Body of pancreas (tissue), 4 donors: Measurements from ENCODE around the gene GLT8D2. TPM values are rescaled to one million over a fixed set of nuclear protein-coding genes. Genes with fewer than 3 reads are reported as not detected.

ENCODE experiments used
- ATAC-seq: fragments of 150-250 bp; one replicate; pipeline ENCODE4 v1.9.1; 2016
- DNase-seq, 4 donors: peaks; one replicate each; pipeline ENCODE4 v3.0.0-alpha.2; 2019
- H3K27ac ChIP-seq, 4 donors: fragments of 200-600 bp; sonication (generic); 1 replicate in 3 of 4; 2 replicates in 1 of 4; pipeline versions ENCODE4 v1.5.1 to v1.6.1; 2016 to 2019; ENCODE audit warnings: mild to moderate bottlenecking in 1 of 4, mixed read lengths in 1 of 4, moderate library complexity in 1 of 4
- H3K27me3 ChIP-seq, 2 donors: fragments of 200-600 bp; sonication (generic); one replicate each; pipeline ENCODE4 v1.6.0; 2016; ENCODE audit warnings: mild to moderate bottlenecking in 1 of 2
- H3K36me3 ChIP-seq, 2 donors: fragments of 200-600 bp; sonication (generic); replicated peaks in 1 of 2; 2 replicates each; pipeline ENCODE4 v1.5.1; 2016; ENCODE audit warnings: low read depth in 2 of 2; ENCODE audit not compliant: insufficient read depth in 1 of 2
- H3K4me1 ChIP-seq: fragments of 200-600 bp; sonication (generic); one replicate; pipeline ENCODE4 v1.6.0; 2016
- H3K4me3 ChIP-seq, 2 donors: fragments of 200-600 bp; sonication (generic); 1 replicate in 1 of 2; 2 replicates in 1 of 2; pipeline ENCODE4 v1.5.1; 2016 to 2019
- H3K9me3 ChIP-seq, 3 donors: fragments of 200-600 bp; sonication (generic); 1 replicate in 2 of 3; 2 replicates in 1 of 3; pipeline ENCODE4 v1.5.1; 2016
- POLR2A ChIP-seq, 3 donors: fragments of 450-650 bp; IDR thresholded peaks; one replicate each; pipeline ENCODE4 v1.6.1; 2016; ENCODE audit warnings: antibody characterized with exemption in 3 of 3, mild to moderate bottlenecking in 2 of 3
- WGBS, 2 donors: methylation state at CpG; one replicate each; pipeline ENCODE4 v1.1.5; 2017; 5-methylcytosine and 5-hydroxymethylcytosine counted together
- intact Hi-C: fragments of 100-400 bp; cut with DNase I; formaldehyde crosslinking; loops from one replicate; pipeline ENCODE4 v1.15.1; 2023
- total RNA-seq, 2 donors: library from RNA; depleted of rRNA; stranded (reverse); fragments of >200 nt; gene quantifications; one replicate each; pipeline ENCODE4 v1.1.0, GENCODE V29; 2016
- TF ChIP-seq, protein P1 (sequence below), 7 experiments: fragments of 450-650 bp in 4 of 7; fragments of 200-600 bp in 3 of 7; sonication (generic) in 3 of 7; IDR thresholded peaks; one replicate each; pipeline ENCODE4 v1.5.1; 2016 to 2019; ENCODE audit warnings: antibody characterized with exemption in 7 of 7

Gene GLT8D2
- total RNA-seq, 2 donors from 2014 or later = 0.99 to 6.0 TPM

DNA sequence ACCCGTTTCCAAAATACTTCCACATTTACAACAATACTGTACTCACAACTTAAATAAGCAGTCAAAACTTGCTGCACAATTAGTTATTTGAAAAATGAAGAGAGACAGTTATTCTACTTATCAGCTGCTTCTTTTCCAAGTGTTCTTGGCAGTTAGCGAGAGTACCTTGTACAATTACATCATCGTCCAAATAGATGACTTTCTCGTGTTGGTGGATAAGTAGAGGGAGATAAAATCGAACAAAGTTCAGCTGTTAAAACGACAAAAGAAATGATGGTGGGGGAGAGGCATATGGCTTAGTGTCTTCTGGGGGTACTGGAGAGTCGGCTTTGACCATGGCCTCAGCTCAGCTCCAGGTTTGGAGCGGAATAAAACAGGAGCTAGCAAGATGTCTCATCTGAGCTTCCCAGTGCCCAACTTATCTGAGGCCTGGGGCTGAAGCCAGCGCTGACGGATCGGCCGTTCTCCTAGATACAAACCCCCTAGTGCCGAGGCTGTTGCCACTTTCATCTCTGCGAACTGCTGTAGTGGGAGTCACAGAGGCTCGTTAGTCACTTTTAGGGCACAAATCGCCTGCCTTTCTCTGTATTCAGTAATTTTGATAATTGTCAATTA is 52.6 kb downstream of the GLT8D2 start:
- intact Hi-C loops = no loop called here
- H3K4me3 ChIP-seq = no peak overlapping the region
- H3K27me3 ChIP-seq = no peaks in the 10 kb centered on the region
- no peaks in the 10 kb centered on the region for H3K36me3 ChIP-seq
- no peaks in the 10 kb centered on the region for H3K4me1 ChIP-seq
- 58 to 60% methylated on average over 16 of the region's 16 CpGs for WGBS, 2 donors
- H3K27ac ChIP-seq = no peak overlapping the region
- TF ChIP-seq POLR2A (IDR thresholded peaks at IDR 0.05) = no peak
- TF ChIP-seq, protein P1, sequence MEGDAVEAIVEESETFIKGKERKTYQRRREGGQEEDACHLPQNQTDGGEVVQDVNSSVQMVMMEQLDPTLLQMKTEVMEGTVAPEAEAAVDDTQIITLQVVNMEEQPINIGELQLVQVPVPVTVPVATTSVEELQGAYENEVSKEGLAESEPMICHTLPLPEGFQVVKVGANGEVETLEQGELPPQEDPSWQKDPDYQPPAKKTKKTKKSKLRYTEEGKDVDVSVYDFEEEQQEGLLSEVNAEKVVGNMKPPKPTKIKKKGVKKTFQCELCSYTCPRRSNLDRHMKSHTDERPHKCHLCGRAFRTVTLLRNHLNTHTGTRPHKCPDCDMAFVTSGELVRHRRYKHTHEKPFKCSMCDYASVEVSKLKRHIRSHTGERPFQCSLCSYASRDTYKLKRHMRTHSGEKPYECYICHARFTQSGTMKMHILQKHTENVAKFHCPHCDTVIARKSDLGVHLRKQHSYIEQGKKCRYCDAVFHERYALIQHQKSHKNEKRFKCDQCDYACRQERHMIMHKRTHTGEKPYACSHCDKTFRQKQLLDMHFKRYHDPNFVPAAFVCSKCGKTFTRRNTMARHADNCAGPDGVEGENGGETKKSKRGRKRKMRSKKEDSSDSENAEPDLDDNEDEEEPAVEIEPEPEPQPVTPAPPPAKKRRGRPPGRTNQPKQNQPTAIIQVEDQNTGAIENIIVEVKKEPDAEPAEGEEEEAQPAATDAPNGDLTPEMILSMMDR (IDR thresholded peaks at IDR 0.05) = no peak
- ATAC-seq (no peak), DNase-seq (no peak)
- no peaks in the 10 kb centered on the region for H3K9me3 ChIP-seq

DNA sequence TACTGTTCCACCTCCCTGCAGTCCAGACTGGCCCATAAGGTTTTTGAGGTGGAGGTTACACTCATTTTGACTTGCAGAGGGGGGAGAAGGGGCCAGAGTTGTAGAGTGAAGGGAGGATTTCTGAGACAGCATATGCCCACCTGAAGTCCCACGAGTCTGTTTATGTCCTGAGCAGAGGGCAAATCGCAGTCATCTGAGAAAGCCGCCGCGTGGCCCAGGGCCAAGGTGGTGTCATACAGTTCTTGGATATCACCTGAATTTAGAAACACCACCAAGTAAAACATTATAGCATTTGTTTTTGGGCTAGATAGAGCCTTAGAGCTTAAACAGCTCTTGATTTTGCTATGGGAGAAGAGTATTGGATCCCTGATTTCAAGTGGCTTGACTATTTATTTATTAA is 53.4 kb downstream of the GLT8D2 start:
- DNase-seq (peak in 1 of 4 donors; percentile 13), ATAC-seq (no peak)
- Histone ChIP-seq H3K27ac (no peak overlapping the region), H3K4me3 (no peak overlapping the region), H3K9me3 (no peaks in the 10 kb centered on the region), H3K4me1 (no peaks in the 10 kb centered on the region), H3K27me3 (no peaks in the 10 kb centered on the region), H3K36me3 (no peaks in the 10 kb centered on the region)
- intact Hi-C loops = no loop called here
- 67 to 71% methylated on average over 5 of the region's 5 CpGs for WGBS, 2 donors
- TF ChIP-seq POLR2A (IDR thresholded peaks at IDR 0.05) = no peak
- TF ChIP-seq, protein P1 (IDR thresholded peaks at IDR 0.05) = no peak

DNA sequence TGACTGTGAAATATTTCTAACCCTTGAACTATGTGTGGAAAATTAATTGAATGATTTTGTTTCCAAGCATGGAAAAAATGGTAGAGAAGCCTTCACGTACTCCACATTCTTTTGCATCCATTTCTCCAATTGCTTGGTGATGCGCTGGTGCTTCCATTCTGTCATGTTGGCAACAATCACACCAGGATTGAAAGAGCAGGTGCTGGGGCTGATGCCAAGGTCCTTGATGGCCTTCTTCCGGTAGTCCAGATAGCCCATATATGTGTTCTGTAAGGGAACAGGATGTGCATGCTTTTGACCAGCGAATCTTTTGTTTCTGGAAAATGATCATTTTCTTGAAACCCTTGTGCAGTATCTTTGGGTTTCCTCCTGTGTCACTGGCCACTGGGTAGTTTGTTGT is 55.8 kb downstream of the GLT8D2 start:
- no peak overlapping the region for H3K4me3 ChIP-seq
- intact Hi-C loops = no loop called here
- ATAC-seq = no peak
- H3K27ac ChIP-seq = no peak overlapping the region
- no peaks in the 10 kb centered on the region for H3K27me3 ChIP-seq
- H3K9me3 ChIP-seq = no peaks in the 10 kb centered on the region
- no peak for DNase-seq
- WGBS, 2 donors = 61 to 66% methylated on average over 4 of the region's 4 CpGs
- peaks cover 0 to 1% of the 10 kb centered on the region in 2 donors for H3K36me3 ChIP-seq
- H3K4me1 ChIP-seq = no peaks in the 10 kb centered on the region
- TF ChIP-seq, protein P1 (IDR thresholded peaks at IDR 0.05) = no peak
- no peak for TF ChIP-seq POLR2A (IDR thresholded peaks at IDR 0.05)

DNA sequence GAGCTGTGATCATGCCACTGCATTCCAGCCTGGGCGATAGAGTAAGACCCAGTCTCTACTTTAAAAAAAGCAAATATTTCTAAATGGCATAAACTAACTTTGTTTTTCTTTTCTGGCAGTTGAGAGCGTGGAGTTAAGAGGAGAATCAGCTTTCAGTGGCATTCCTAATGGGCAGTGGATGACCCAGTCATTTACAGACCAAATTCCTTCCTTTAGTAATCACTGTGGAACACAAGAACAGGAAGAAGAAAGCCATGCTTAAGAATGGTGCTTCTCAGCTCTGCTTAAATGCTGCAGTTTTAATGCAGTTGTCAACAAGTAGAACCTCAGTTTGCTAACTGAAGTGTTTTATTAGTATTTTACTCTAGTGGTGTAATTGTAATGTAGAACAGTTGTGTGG is 63.2 kb downstream of the GLT8D2 start:
- no peak for ATAC-seq
- H3K9me3 ChIP-seq = no peaks in the 10 kb centered on the region

More for the DNA sequence above, 63.2 kb downstream of the GLT8D2 start:
- Histone ChIP-seq H3K27ac (no peak overlapping the region), H3K4me1 (no peaks in the 10 kb centered on the region), H3K27me3 (no peaks in the 10 kb centered on the region), H3K36me3 (peaks cover 0 to 41% of the 10 kb centered on the region in 2 donors), H3K4me3 (no peak overlapping the region)
- no peak for TF ChIP-seq POLR2A (IDR thresholded peaks at IDR 0.05)
- TF ChIP-seq, protein P1 (IDR thresholded peaks at IDR 0.05) = no peak
- intact Hi-C loops = no loop called here
- WGBS, 2 donors = 95 to 97% methylated on average over 2 of the region's 2 CpGs
- DNase-seq = no peak
